GM23338 (cell line): ENCODE results near the gene GUCY1B1. TPM values are rescaled to one million over a fixed set of nuclear protein-coding genes. Genes with fewer than 3 reads are reported as not detected.

Experiments
- ATAC-seq: fragments of 200-7000 bp; cut with Tn5 transposase; 3 replicates; pipeline ENCODE4 v1.9.1; 2020
- DNase-seq: peaks from one replicate; pipeline ENCODE4 v3.0.0-alpha.2; 2015; ENCODE audit warnings: low spot score
- H2AFZ ChIP-seq: fragments of 200-600 bp; sonication (generic); 2 replicates; pipeline ENCODE4 v1.8.0; 2016; ENCODE audit warnings: antibody characterized with exemption, mild to moderate bottlenecking, moderate library complexity
- H3F3A ChIP-seq: fragments of 200-600 bp; sonication (generic); replicated peaks from 2 replicates; pipeline ENCODE4 v1.8.0; 2017; ENCODE audit warnings: antibody characterized with exemption, mixed run types, low read depth
- H3K27ac ChIP-seq: fragments of 200-600 bp; sonication (generic); 2 replicates; pipeline ENCODE4 v1.6.1; 2016; ENCODE audit warnings: low read depth
- H3K27me3 ChIP-seq: fragments of 200-600 bp; sonication (generic); 2 replicates; pipeline ENCODE4 v1.8.0; 2016; ENCODE audit warnings: mild to moderate bottlenecking, mixed run types, moderate library complexity; ENCODE audit not compliant: insufficient read depth
- H3K36me3 ChIP-seq: fragments of 200-600 bp; sonication (generic); 2 replicates; pipeline ENCODE4 v1.8.0; 2016; ENCODE audit warnings: mild to moderate bottlenecking; ENCODE audit not compliant: insufficient read depth
- H3K4me1 ChIP-seq: fragments of 200-600 bp; sonication (generic); 2 replicates; pipeline ENCODE4 v1.8.0; 2016; ENCODE audit warnings: mild to moderate bottlenecking, moderate library complexity; ENCODE audit not compliant: insufficient read depth
- H3K4me2 ChIP-seq: fragments of 200-600 bp; sonication (generic); 2 replicates; pipeline ENCODE4 v1.7.1; 2017; ENCODE audit warnings: mixed run types
- H3K4me3 ChIP-seq: fragments of 200-600 bp; sonication (generic); 2 replicates; pipeline ENCODE4 v1.6.1; 2016; ENCODE audit warnings: mixed run types
- H3K79me2 ChIP-seq: fragments of 200-600 bp; sonication (generic); replicated peaks from 2 replicates; pipeline ENCODE4 v1.8.0; 2017; ENCODE audit warnings: mild to moderate bottlenecking; ENCODE audit not compliant: insufficient read depth
- H3K9me2 ChIP-seq: fragments of 200-600 bp; sonication (generic); 2 replicates; pipeline ENCODE4 v1.8.0; 2017; ENCODE audit not compliant: insufficient read depth
- H4K20me1 ChIP-seq: fragments of 200-600 bp; sonication (generic); replicated peaks from 2 replicates; pipeline ENCODE4 v1.8.0; 2017; ENCODE audit warnings: mild to moderate bottlenecking; ENCODE audit not compliant: insufficient read depth
- H3K27ac Mint-ChIP-seq: 2 replicates; pipeline ENCODE4 v1.8.0; 2020; ENCODE audit warnings: inconsistent platforms, mild to moderate bottlenecking, moderate library complexity, mixed read lengths
- H3K27me3 Mint-ChIP-seq: 3 replicates; pipeline ENCODE4 v1.8.0; 2022; ENCODE audit warnings: low read depth, mild to moderate bottlenecking, moderate library complexity, mixed read lengths, inconsistent platforms; ENCODE audit not compliant: insufficient read depth, poor library complexity
- H3K36me3 Mint-ChIP-seq: 3 replicates; pipeline ENCODE4 v1.8.0; 2021; ENCODE audit warnings: low read depth, mild to moderate bottlenecking, inconsistent platforms, moderate library complexity, mixed read lengths
- H3K4me1 Mint-ChIP-seq: 3 replicates; pipeline ENCODE4 v1.8.0; 2020; ENCODE audit warnings: mild to moderate bottlenecking, inconsistent platforms, mixed read lengths
- H3K4me3 Mint-ChIP-seq: 3 replicates; pipeline ENCODE4 v1.8.0; 2021; ENCODE audit warnings: moderate library complexity, mild to moderate bottlenecking, inconsistent platforms, mixed read lengths
- H3K9me3 Mint-ChIP-seq: 3 replicates; pipeline ENCODE4 v1.8.0; 2020; ENCODE audit warnings: moderate library complexity, mild to moderate bottlenecking, inconsistent platforms, mixed read lengths
- CREB1 ChIP-seq: fragments of 250-450 bp; sonication (Bioruptor Pico); IDR thresholded peaks from 2 replicates; pipeline ENCODE4 v1.5.0; 2020; ENCODE audit warnings: low read depth, mild to moderate bottlenecking, moderate library complexity
- ETS1 ChIP-seq: IDR thresholded peaks from 2 replicates; pipeline ENCODE4 v1.6.1; 2016; ENCODE audit warnings: antibody characterized with exemption
- EZH2phosphoT487 ChIP-seq: fragments of 200-600 bp; sonication (generic); IDR thresholded peaks from one replicate; pipeline ENCODE4 v1.8.1; 2018; ENCODE audit warnings: antibody characterized with exemption; ENCODE audit not compliant: unreplicated experiment
- NANOG ChIP-seq: IDR thresholded peaks from 2 replicates; pipeline ENCODE4 v1.6.1; 2016; ENCODE audit warnings: antibody characterized with exemption, borderline replicate concordance
- REST ChIP-seq: IDR thresholded peaks from one replicate; pipeline ENCODE4 v1.6.1; 2018; ENCODE audit warnings: antibody characterized with exemption; ENCODE audit not compliant: unreplicated experiment
- STAT1 ChIP-seq: IDR thresholded peaks from one replicate; pipeline ENCODE4 v1.6.1; 2016; ENCODE audit warnings: antibody characterized with exemption; ENCODE audit not compliant: unreplicated experiment
- ZNF114 ChIP-seq: fragments of 250-450 bp; sonication (Bioruptor Pico); IDR thresholded peaks from 2 replicates; pipeline ENCODE4 v1.5.0; 2020; ENCODE audit warnings: mild to moderate bottlenecking, moderate library complexity
- ZNF331 ChIP-seq: fragments of 250-450 bp; sonication (Bioruptor Pico); IDR thresholded peaks from 2 replicates; pipeline ENCODE4 v1.5.0; 2020; ENCODE audit warnings: low read depth, mild to moderate bottlenecking, moderate library complexity
- ZNF462 ChIP-seq: fragments of 250-450 bp; sonication (Bioruptor Pico); IDR thresholded peaks from 2 replicates; pipeline ENCODE4 v1.5.0; 2020; ENCODE audit warnings: mild to moderate bottlenecking, moderate library complexity
- polyA plus RNA-seq: library from polyadenylated mRNA; unstranded; fragments of >200 nt; fragmentation: Nextera tagmentation; extraction: Ambion mirVana; gene quantifications from 2 replicates; pipeline ENCODE4 v1.2.1, GENCODE V29; 2016
- total RNA-seq: library from RNA; depleted of rRNA; stranded (reverse); fragments of >200 nt; shearing (Covaris generic); gene quantifications from 2 replicates; pipeline ENCODE4 v1.2.3, GENCODE V29; 2014

GUCY1B1 gene
- total and polyA plus RNA-seq, 2 experiments from 2014 or later: 2.6 to 4.3 TPM

- TF ChIP-seq ZNF462 (CRISPR knock-in tag): no peak
- TF ChIP-seq NANOG: no peak
- TF ChIP-seq STAT1: no peak
These were observed 4.7 kb downstream of the GUCY1B1 start (continued) for GRCh38 chr4:155763551-155763950.

GRCh38 chr4:155765149-155765548 lies 6.3 kb downstream of the GUCY1B1 start:
- H3K79me2 ChIP-seq: no peaks in the 10 kb centered on the region
- H3K36me3 Mint-ChIP-seq: no peaks in the 10 kb centered on the region
- H3K27me3 ChIP-seq: peaks cover 13% of the 10 kb centered on the region
- no peaks in the 10 kb centered on the region for H4K20me1 ChIP-seq
- no peak overlapping the region for H3K27ac Mint-ChIP-seq
- H3K4me1 ChIP-seq: peaks cover 16% of the 10 kb centered on the region
- H3K4me3 ChIP-seq: no peak overlapping the region
- DNase-seq (no peak), ATAC-seq (no peak)
- no peak overlapping the region for H3K4me3 Mint-ChIP-seq
- no peak overlapping the region for H3K4me2 ChIP-seq
- no peak overlapping the region for H3K27ac ChIP-seq
- no peaks in the 10 kb centered on the region for H3K27me3 Mint-ChIP-seq
- H3K9me2 ChIP-seq: no peaks in the 10 kb centered on the region
- no peaks in the 10 kb centered on the region for H3F3A ChIP-seq
- no peaks in the 10 kb centered on the region for H3K36me3 ChIP-seq
- H3K4me1 Mint-ChIP-seq: peaks cover 17% of the 10 kb centered on the region; the same call in 2 of the 3 replicates
- H2AFZ ChIP-seq: no peak overlapping the region
- H3K9me3 Mint-ChIP-seq: no peaks in the 10 kb centered on the region
- TF ChIP-seq ETS1 (no peak), ZNF331 (CRISPR knock-in tag) (no peak), EZH2phosphoT487 (no peak), REST (no peak), ZNF114 (CRISPR knock-in tag) (no peak), STAT1 (no peak), CREB1 (no peak)
